Neural cell (in vitro differentiated cells): ENCODE measurements around the gene LRRC52. TPM values are rescaled to one million over a fixed set of nuclear protein-coding genes. Genes with fewer than 3 reads are reported as not detected.

Source experiments
- H2AFZ ChIP-seq: fragments of 200-600, 300-800 bp; sonication (generic), shearing (Covaris generic); 2 replicates; pipeline ENCODE4 v1.6.0; 2014; ENCODE audit warnings: low read depth, mild to moderate bottlenecking, antibody characterized with exemption, low read length, moderate library complexity
- H3F3A ChIP-seq: fragments of 200-600 bp; shearing (Covaris generic); 2 replicates; pipeline ENCODE4 v1.6.1; 2016; ENCODE audit warnings: mild to moderate bottlenecking, moderate library complexity, mixed read lengths, antibody characterized with exemption, low read length; ENCODE audit not compliant: insufficient read depth, poor library complexity, severe bottlenecking
- H3K27ac ChIP-seq: fragments of 200-600, 300-800 bp; sonication (generic), shearing (Covaris generic); 2 replicates; pipeline ENCODE4 v1.5.1; 2014; ENCODE audit warnings: mild to moderate bottlenecking, low read length, moderate library complexity
- H3K27me3 ChIP-seq: fragments of 300-800, 200-600 bp; sonication (generic), shearing (Covaris generic); 2 replicates; pipeline ENCODE4 v1.6.0; 2014; ENCODE audit warnings: mild to moderate bottlenecking, low read depth, low read length, moderate library complexity; ENCODE audit not compliant: insufficient read depth
- H3K36me3 ChIP-seq: fragments of 300-800, 200-600 bp; sonication (generic), shearing (Covaris generic); 2 replicates; pipeline ENCODE4 v1.5.1; 2014; ENCODE audit warnings: mild to moderate bottlenecking, antibody characterized with exemption, low read length, moderate library complexity; ENCODE audit not compliant: insufficient read depth
- H3K4me2 ChIP-seq: fragments of 300-800, 200-600 bp; sonication (generic), shearing (Covaris generic); 2 replicates; pipeline ENCODE4 v1.6.0; 2014; ENCODE audit warnings: mild to moderate bottlenecking, low read length
- H3K4me3 ChIP-seq: fragments of 300-800, 200-600 bp; sonication (generic), shearing (Covaris generic); 2 replicates; pipeline ENCODE4 v1.5.1; 2014; ENCODE audit warnings: mild to moderate bottlenecking, low read length, moderate library complexity
- H3K79me2 ChIP-seq: fragments of 200-600 bp; shearing (Covaris generic); replicated peaks from 2 replicates; pipeline ENCODE4 v1.6.0; 2014; ENCODE audit warnings: mild to moderate bottlenecking, low read length, moderate library complexity; ENCODE audit not compliant: insufficient read depth
- H3K9ac ChIP-seq: fragments of 300-800, 200-600 bp; sonication (generic), shearing (Covaris generic); 2 replicates; pipeline ENCODE4 v1.6.1; 2016; ENCODE audit warnings: mild to moderate bottlenecking, low read length, mixed read lengths
- H3K9me2 ChIP-seq: fragments of 200-600 bp; shearing (Covaris generic); 2 replicates; pipeline ENCODE4 v1.6.1; 2016; ENCODE audit warnings: mild to moderate bottlenecking, low read length, mixed read lengths; ENCODE audit not compliant: insufficient read depth
- H3K9me3 ChIP-seq: fragments of 200-600, 300-800 bp; sonication (generic), shearing (Covaris generic); 2 replicates; pipeline ENCODE4 v1.6.1; 2016; ENCODE audit warnings: mild to moderate bottlenecking, mixed run types, low read length, moderate library complexity, mixed read lengths
- H4K20me1 ChIP-seq: fragments of 200-600 bp; shearing (Covaris generic); 2 replicates; pipeline ENCODE4 v1.6.1; 2016; ENCODE audit warnings: mild to moderate bottlenecking, mixed run types; ENCODE audit not compliant: insufficient read depth
- EP300 ChIP-seq: fragments of 450-650 bp; conservative IDR thresholded peaks from 2 replicates; pipeline ENCODE4 v1.6.1; 2014; ENCODE audit warnings: antibody characterized with exemption, mild to moderate bottlenecking, moderate library complexity; ENCODE audit not compliant: poor library complexity, severe bottlenecking
- MXI1 ChIP-seq: fragments of 450-650 bp; conservative IDR thresholded peaks from 2 replicates; pipeline ENCODE4 v1.6.1; 2014; ENCODE audit warnings: antibody characterized with exemption, mild to moderate bottlenecking; ENCODE audit not compliant: poor library complexity, severe bottlenecking
- POLR2AphosphoS5 ChIP-seq: IDR thresholded peaks from 2 replicates; pipeline ENCODE4 v1.6.1; 2012
- REST ChIP-seq: IDR thresholded peaks from 2 replicates; pipeline ENCODE4 v1.6.1; 2012; ENCODE audit warnings: borderline replicate concordance
- SMC3 ChIP-seq: fragments of 450-650 bp; conservative IDR thresholded peaks from 2 replicates; pipeline ENCODE4 v1.6.1; 2014; ENCODE audit warnings: antibody characterized with exemption, mild to moderate bottlenecking, moderate library complexity; ENCODE audit not compliant: poor library complexity
- TAF1 ChIP-seq: IDR thresholded peaks from 2 replicates; pipeline ENCODE4 v1.6.1; 2012; ENCODE audit warnings: low read depth
- polyA plus RNA-seq: library from polyadenylated mRNA; depleted of rRNA; stranded (reverse); fragments of >200 nt; gene quantifications from 2 replicates; pipeline ENCODE4 v1.2.3, GENCODE V29; 2014
- TF ChIP-seq, protein P1 (sequence below): fragments of 450-650 bp; IDR thresholded peaks from 2 replicates; pipeline ENCODE4 v1.5.1; 2014; ENCODE audit warnings: antibody characterized with exemption, mild to moderate bottlenecking, moderate library complexity; ENCODE audit not compliant: poor library complexity, severe bottlenecking

The LRRC52 gene
- polyA plus RNA-seq, 1 donor from 2014 or later, result not detected

DNA sequence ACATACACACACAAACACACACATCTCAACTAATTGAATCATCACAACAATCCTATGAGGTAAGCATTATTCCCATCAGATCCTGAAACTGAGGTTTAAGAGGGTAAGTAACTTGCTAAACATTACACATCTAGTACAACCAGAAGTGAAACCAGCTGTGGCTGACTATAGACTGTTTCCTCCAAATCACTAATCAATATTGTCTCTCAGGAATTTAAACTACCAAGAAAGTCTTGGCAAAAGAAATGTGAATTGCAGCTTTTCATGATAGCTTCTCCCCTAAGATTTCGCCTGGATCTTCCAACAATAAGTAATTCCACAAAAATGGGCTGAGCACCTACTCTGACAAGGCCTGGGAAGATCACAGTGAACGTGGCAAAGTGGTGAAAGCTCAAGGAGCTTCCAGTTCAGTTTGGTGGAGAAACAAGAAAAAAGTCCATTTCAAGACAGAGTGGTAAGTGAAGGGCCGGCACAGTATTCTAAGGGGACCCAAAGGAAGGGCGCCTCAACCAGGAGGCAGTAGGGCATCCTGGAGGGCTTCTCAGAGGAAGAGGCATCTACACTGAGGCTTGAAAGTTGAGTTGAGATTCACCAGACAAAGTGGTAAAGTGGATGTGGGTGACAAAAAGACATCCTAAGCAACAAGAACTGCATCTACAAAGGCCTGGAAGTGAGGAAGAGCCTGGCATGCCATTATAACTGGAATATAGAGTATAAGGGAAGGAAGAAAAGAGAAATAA, 22.1 kb downstream of the LRRC52 start:
- H3K9me3 ChIP-seq, result no peaks in the 10 kb centered on the region
- no peaks in the 10 kb centered on the region for H3K27me3 ChIP-seq
- H3K36me3 ChIP-seq, result no peaks in the 10 kb centered on the region
- no peaks in the 10 kb centered on the region for H4K20me1 ChIP-seq
- H3K9me2 ChIP-seq, result no peaks in the 10 kb centered on the region
- no peak overlapping the region for H3K27ac ChIP-seq
- no peak overlapping the region for H3K9ac ChIP-seq
- H3K79me2 ChIP-seq, result no peaks in the 10 kb centered on the region
- no peaks in the 10 kb centered on the region for H3F3A ChIP-seq
- TF ChIP-seq MXI1 (no peak), REST (no peak), SMC3 (no peak), EP300 (no peak), POLR2AphosphoS5 (no peak)
- no peak overlapping the region for H2AFZ ChIP-seq
- H3K4me3 ChIP-seq, result no peak overlapping the region
- H3K4me2 ChIP-seq, result no peak overlapping the region

GRCh38 chr1:165570078-165570477, 26.3 kb downstream of the LRRC52 start:
- no peaks in the 10 kb centered on the region for H3K27me3 ChIP-seq
- H3F3A ChIP-seq, result no peaks in the 10 kb centered on the region
- no peak overlapping the region for H3K9ac ChIP-seq
- no peaks in the 10 kb centered on the region for H4K20me1 ChIP-seq
- H3K79me2 ChIP-seq, result no peaks in the 10 kb centered on the region
- no peaks in the 10 kb centered on the region for H3K36me3 ChIP-seq
- no peaks in the 10 kb centered on the region for H3K9me3 ChIP-seq
- no peak overlapping the region for H2AFZ ChIP-seq
- no peak overlapping the region for H3K27ac ChIP-seq
- H3K4me3 ChIP-seq, result no peak overlapping the region
- H3K4me2 ChIP-seq, result no peak overlapping the region
- no peaks in the 10 kb centered on the region for H3K9me2 ChIP-seq
- TF ChIP-seq POLR2AphosphoS5 (no peak), MXI1 (no peak), EP300 (no peak), TAF1 (no peak)
- TF ChIP-seq, protein P1, sequence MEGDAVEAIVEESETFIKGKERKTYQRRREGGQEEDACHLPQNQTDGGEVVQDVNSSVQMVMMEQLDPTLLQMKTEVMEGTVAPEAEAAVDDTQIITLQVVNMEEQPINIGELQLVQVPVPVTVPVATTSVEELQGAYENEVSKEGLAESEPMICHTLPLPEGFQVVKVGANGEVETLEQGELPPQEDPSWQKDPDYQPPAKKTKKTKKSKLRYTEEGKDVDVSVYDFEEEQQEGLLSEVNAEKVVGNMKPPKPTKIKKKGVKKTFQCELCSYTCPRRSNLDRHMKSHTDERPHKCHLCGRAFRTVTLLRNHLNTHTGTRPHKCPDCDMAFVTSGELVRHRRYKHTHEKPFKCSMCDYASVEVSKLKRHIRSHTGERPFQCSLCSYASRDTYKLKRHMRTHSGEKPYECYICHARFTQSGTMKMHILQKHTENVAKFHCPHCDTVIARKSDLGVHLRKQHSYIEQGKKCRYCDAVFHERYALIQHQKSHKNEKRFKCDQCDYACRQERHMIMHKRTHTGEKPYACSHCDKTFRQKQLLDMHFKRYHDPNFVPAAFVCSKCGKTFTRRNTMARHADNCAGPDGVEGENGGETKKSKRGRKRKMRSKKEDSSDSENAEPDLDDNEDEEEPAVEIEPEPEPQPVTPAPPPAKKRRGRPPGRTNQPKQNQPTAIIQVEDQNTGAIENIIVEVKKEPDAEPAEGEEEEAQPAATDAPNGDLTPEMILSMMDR, result no peak

- H3K27ac ChIP-seq, result no peak overlapping the region
- no peak overlapping the region for H3K4me3 ChIP-seq
- H3K9me2 ChIP-seq, result no peaks in the 10 kb centered on the region
- no peaks in the 10 kb centered on the region for H3K36me3 ChIP-seq
- no peak for TF ChIP-seq SMC3
- H3K9ac ChIP-seq, result no peak overlapping the region
- H4K20me1 ChIP-seq, result no peaks in the 10 kb centered on the region
- H3K27me3 ChIP-seq, result no peaks in the 10 kb centered on the region
- H3K79me2 ChIP-seq, result no peaks in the 10 kb centered on the region
- no peak overlapping the region for H2AFZ ChIP-seq
- H3K9me3 ChIP-seq, result no peaks in the 10 kb centered on the region
- no peak overlapping the region for H3K4me2 ChIP-seq
- no peaks in the 10 kb centered on the region for H3F3A ChIP-seq
Measured at GRCh38 chr1:165573787-165574186, 30.0 kb downstream of the LRRC52 start.
